Naive thymus-derived CD4-positive, alpha-beta T cell (primary cell): Measurements from ENCODE around the gene ATP10A. TPM values are rescaled to one million over a fixed set of nuclear protein-coding genes. Genes with fewer than 3 reads are reported as not detected.

ENCODE experiments used
- ATAC-seq: fragments of 150-1000 bp; cut with Tn5 transposase; 2 replicates; pipeline ENCODE4 v1.10.0; 2021; ENCODE audit warnings: mild to moderate bottlenecking, moderate library complexity
- CTCF ChIA-PET: fragments of 350-600 bp; sonication (Branson Sonifier 250); formaldehyde crosslinking; loops from one replicate; lab custom pipeline; 2021; ENCODE audit warnings: antibody characterized with exemption; lab: Charles Lee
- POLR2A ChIA-PET: fragments of 350-600 bp; sonication (Branson Sonifier 250); formaldehyde crosslinking; loops from one replicate; lab custom pipeline; 2021; ENCODE audit warnings: antibody characterized with exemption, inconsistent platforms; lab: Charles Lee
- DNase-seq, 9 donors: peaks; one replicate each; pipeline versions ENCODE4 v3.0.0 to v3.0.0-alpha.2; 2020 to 2022; ENCODE audit warnings: mixed read lengths in 1 of 9
- H3K27ac ChIP-seq: one replicate; pipeline ENCODE4 v1.7.0; 2013; ENCODE audit warnings: mild to moderate bottlenecking, low read depth, low read length, moderate library complexity
- H3K27me3 ChIP-seq, 2 donors: one replicate each; pipeline ENCODE4 v1.7.0; 2013; ENCODE audit warnings: low read length in 2 of 2, mild to moderate bottlenecking in 2 of 2, moderate library complexity in 2 of 2; ENCODE audit not compliant: control insufficient read depth in 2 of 2, insufficient read depth in 2 of 2
- H3K36me3 ChIP-seq, 3 experiments: 1 replicate in 2 of 3; 2 replicates in 1 of 3; pipeline ENCODE4 v1.7.0; 2013; ENCODE audit warnings: low read length in 3 of 3, mild to moderate bottlenecking in 3 of 3, moderate library complexity in 1 of 3; ENCODE audit not compliant: insufficient read depth in 3 of 3, control insufficient read depth in 2 of 3
- H3K4me1 ChIP-seq, 2 donors: one replicate each; pipeline ENCODE4 v1.7.0; 2013; ENCODE audit warnings: low read length in 2 of 2, mild to moderate bottlenecking in 2 of 2, moderate library complexity in 1 of 2; ENCODE audit not compliant: control insufficient read depth in 2 of 2, insufficient read depth in 2 of 2
- H3K4me3 ChIP-seq: 2 replicates; pipeline ENCODE4 v1.7.0; 2013; ENCODE audit warnings: mild to moderate bottlenecking, low read length
- H3K9me3 ChIP-seq, 3 experiments: 1 replicate in 2 of 3; 2 replicates in 1 of 3; pipeline ENCODE4 v1.7.0; 2013; ENCODE audit warnings: low read length in 3 of 3; ENCODE audit not compliant: control insufficient read depth in 2 of 3
- H3K27ac Mint-ChIP-seq, 9 donors: one replicate each; pipeline ENCODE4 v1.8.0; 2020 to 2022; ENCODE audit warnings: mixed read lengths in 9 of 9, mild to moderate bottlenecking in 8 of 9, moderate library complexity in 5 of 9, inconsistent platforms in 2 of 9
- H3K27me3 Mint-ChIP-seq, 5 donors: one replicate each; pipeline ENCODE4 v1.8.0; 2021 to 2022; ENCODE audit warnings: mixed read lengths in 5 of 5, mild to moderate bottlenecking in 1 of 5
- H3K36me3 Mint-ChIP-seq, 5 donors: one replicate each; pipeline ENCODE4 v1.8.0; 2020 to 2022; ENCODE audit warnings: mixed read lengths in 5 of 5, mild to moderate bottlenecking in 3 of 5, inconsistent platforms in 1 of 5
- H3K4me1 Mint-ChIP-seq, 7 donors: one replicate each; pipeline ENCODE4 v1.8.0; 2020 to 2022; ENCODE audit warnings: mixed read lengths in 7 of 7, mild to moderate bottlenecking in 3 of 7, inconsistent platforms in 1 of 7
- H3K4me3 Mint-ChIP-seq, 10 donors: one replicate each; pipeline ENCODE4 v1.8.0; 2020 to 2022; ENCODE audit warnings: mild to moderate bottlenecking in 10 of 10, mixed read lengths in 10 of 10, moderate library complexity in 6 of 10, inconsistent platforms in 2 of 10
- H3K9me3 Mint-ChIP-seq, 11 donors: one replicate each; pipeline ENCODE4 v1.8.0; 2020 to 2022; ENCODE audit warnings: mixed read lengths in 11 of 11, mild to moderate bottlenecking in 4 of 11, inconsistent platforms in 1 of 11, moderate library complexity in 1 of 11
- intact Hi-C, 2 donors: fragments of 100-400 bp; cut with micrococcal nuclease; formaldehyde crosslinking; loops; one replicate each; pipeline ENCODE4 v1.15.1; 2023
- polyA plus RNA-seq, 2 donors: library from polyadenylated mRNA; unstranded; fragments of 300-500 nt; fragmentation: Illumina TruSeq; gene quantifications; one replicate each; pipeline ENCODE4 v1.2.3, GENCODE V29; 2021
- total RNA-seq, 6 experiments: library from RNA in 5 of 6; stranded (reverse) in 5 of 6; gene quantifications; 1 replicate in 5 of 6; 2 replicates in 1 of 6; pipeline ENCODE4 v1.2.3 and lab custom pipeline; 2021 to 2026

The ATP10A gene
- total and polyA plus RNA-seq, 7 experiments from 2014 or later: 7.2 to 86.4 (median 57.6) TPM

DNA sequence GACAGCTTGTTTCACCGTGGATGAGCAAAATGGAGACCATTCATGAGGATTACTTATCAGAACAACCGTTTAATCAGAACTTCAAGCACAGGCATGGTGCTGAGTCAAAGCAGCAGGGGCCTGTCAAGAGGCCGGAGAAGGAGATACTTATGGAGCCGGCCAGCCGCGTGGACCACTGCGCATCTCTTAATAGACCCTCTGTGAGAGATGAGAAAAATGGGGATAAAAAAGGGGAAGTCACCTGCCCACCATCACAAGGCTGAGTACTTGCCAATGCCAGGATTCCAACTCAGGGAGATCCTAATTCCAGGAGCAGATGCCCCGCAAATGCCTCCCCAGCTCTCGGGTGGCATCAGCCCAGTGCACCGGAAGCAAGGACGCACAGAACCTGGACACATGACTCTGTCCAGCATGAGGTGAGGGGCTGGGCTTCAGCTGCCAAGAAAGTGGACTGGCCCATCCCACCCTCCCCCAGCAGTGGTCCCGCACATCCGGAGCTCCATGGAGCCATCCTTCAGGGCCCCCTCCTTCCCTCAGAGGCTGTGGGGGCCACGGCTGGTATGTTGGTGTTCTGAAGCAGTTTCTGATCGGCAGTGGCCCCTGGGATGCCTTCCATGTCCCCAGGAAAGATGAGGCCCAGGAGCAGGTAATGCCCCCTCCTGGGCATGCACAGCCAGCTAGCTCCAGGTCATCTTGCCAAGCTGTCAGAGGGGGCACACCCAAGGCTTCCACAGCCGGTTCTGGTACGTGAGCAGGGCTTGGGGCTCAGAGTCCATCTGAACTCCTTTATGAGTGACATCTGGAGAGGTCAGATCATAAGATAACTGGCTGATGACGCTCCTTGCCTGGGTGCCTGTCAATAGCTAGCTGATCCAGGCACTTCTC lies 143.8 kb downstream of the ATP10A start:
- POLR2A ChIA-PET: no interaction called here
- no peak for ATAC-seq
- Mint-ChIP-seq H3K36me3 (peaks cover 2 to 42% (median 11%) of the 10 kb centered on the region in 5 donors), H3K4me3 (no peak overlapping the region), H3K27me3 (no peaks in the 10 kb centered on the region), H3K4me1 (no peaks in the 10 kb centered on the region), H3K27ac (peak overlapping the region in 2 of 9 donors; percentile 23 to 39), H3K9me3 (peaks cover 0 to 3% (median 0%) of the 10 kb centered on the region in 11 donors)
- no peak overlapping the region for H3K27ac ChIP-seq
- no peaks in the 10 kb centered on the region for H3K9me3 ChIP-seq
- H3K4me3 ChIP-seq: no peak overlapping the region
- H3K36me3 ChIP-seq: peaks cover 0 to 70% (median 6%) of the 10 kb centered on the region in 3 experiments
- DNase-seq: no peak
- no peaks in the 10 kb centered on the region for H3K27me3 ChIP-seq
- intact Hi-C loops: no loop called here
- H3K4me1 ChIP-seq: no peaks in the 10 kb centered on the region
- CTCF ChIA-PET: interaction anchor here (0.6 kb wide), 1 partner anchor 215 kb away, joined by 3 read pairs; no protein-coding TSS in a partner anchor

DNA sequence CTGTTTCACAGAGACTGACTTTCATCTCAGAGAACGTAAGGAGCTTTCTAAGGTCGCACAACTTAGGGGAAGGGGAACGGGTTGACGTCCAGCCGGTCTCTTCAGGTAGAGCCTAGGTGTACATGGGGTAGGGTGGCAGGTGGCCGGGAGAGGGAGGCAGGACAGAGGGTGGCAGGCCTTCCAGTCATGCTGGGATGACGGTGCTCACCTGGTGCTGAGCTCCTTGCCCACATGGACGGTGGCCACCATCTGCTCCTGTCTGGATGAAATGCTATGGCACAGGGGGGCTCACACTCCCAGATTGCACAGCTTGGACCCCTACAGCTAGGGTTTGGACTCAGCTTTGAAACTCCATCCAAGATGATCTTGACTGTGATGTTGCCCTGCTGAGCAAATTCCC lies 144.5 kb downstream of the ATP10A start:
- no peak overlapping the region for H3K4me3 Mint-ChIP-seq
- no peak overlapping the region for H3K27ac Mint-ChIP-seq
- CTCF ChIA-PET: interaction anchor here (0.6 kb wide), 1 partner anchor 216 kb away, joined by 3 read pairs; no protein-coding TSS in a partner anchor
- no peak for ATAC-seq
- intact Hi-C loops: no loop called here
- no peaks in the 10 kb centered on the region for H3K27me3 Mint-ChIP-seq
- Histone ChIP-seq H3K27ac (no peak overlapping the region), H3K27me3 (no peaks in the 10 kb centered on the region), H3K36me3 (peaks cover 0 to 73% (median 6%) of the 10 kb centered on the region in 3 experiments), H3K4me1 (no peaks in the 10 kb centered on the region), H3K4me3 (no peak overlapping the region), H3K9me3 (no peaks in the 10 kb centered on the region)
- POLR2A ChIA-PET: no interaction called here
- H3K4me1 Mint-ChIP-seq: no peaks in the 10 kb centered on the region
- H3K36me3 Mint-ChIP-seq: peaks cover 2 to 44% (median 11%) of the 10 kb centered on the region in 5 donors
- peaks cover 0 to 3% (median 0%) of the 10 kb centered on the region in 11 donors for H3K9me3 Mint-ChIP-seq
- no peak for DNase-seq

DNA sequence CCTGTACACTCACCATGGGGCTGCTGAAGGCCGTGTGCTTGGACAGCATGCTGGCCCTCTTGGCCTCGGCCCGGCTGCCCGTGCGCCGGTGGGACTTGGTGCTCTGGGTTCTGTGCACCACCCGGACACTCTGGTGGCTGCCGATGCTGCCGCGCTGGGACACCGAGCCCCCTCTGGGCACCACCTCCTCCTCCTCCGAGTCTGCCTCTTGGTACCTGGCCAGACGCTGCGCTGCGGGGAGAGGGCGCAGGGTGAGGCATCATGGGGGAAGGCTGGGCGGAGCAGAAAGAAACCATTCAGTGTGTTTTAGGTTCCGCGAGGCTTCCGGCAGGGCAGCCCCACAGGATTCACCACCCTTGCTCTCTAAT lies 145.0 kb downstream of the ATP10A start:
- no peaks in the 10 kb centered on the region for H3K4me1 Mint-ChIP-seq
- ATAC-seq: no peak
- no peaks in the 10 kb centered on the region for H3K27me3 Mint-ChIP-seq
- peaks cover 0 to 2% (median 0%) of the 10 kb centered on the region in 11 donors for H3K9me3 Mint-ChIP-seq
- no peaks in the 10 kb centered on the region for H3K4me1 ChIP-seq
- H3K4me3 Mint-ChIP-seq: no peak overlapping the region
- no peak overlapping the region for H3K27ac ChIP-seq
- peaks cover 0 to 78% (median 6%) of the 10 kb centered on the region in 3 experiments for H3K36me3 ChIP-seq
- intact Hi-C loops: no loop called here
- POLR2A ChIA-PET: no interaction called here
- peaks cover 2 to 44% (median 11%) of the 10 kb centered on the region in 5 donors for H3K36me3 Mint-ChIP-seq
- no peak overlapping the region for H3K27ac Mint-ChIP-seq
- CTCF ChIA-PET: no interaction called here
- H3K4me3 ChIP-seq: no peak overlapping the region
- H3K9me3 ChIP-seq: no peaks in the 10 kb centered on the region
- no peak for DNase-seq
- H3K27me3 ChIP-seq: no peaks in the 10 kb centered on the region

DNA sequence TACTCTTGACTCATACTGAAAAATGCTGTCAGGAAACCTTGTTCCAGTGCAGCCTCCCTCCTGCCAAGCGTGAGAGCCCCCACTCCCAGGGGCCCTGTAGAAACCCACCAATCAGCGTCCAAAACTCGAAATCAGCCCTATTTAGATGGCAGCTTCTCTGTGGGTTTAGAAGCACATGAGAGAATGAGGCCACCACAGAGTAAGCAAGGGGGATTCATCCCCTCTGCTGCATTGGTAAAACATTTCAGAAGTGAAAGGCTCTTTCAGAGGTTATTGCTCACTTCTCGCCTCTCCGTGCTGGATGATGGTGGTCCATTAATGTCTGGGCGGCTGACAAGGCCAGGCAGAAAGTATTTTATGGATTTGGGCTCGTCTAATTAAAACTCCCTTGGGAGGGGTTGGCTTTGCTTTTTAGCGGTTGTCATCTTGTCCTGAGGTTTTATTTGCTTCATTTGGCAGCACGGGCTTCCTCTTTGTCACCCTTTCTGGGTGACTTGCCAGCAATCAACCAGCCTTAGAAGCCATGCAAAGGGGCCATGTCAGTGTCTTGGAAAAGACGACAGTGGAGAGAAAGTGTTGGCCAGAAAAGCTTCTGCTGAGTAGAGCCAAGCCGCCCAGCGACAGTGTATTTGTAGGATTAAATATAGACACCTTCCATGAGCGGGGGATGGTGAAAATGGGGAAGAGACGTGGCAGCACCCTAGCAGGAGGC lies 145.5 kb downstream of the ATP10A start:
- Mint-ChIP-seq H3K4me1 (no peaks in the 10 kb centered on the region), H3K27me3 (no peaks in the 10 kb centered on the region), H3K9me3 (peaks cover 0 to 2% (median 0%) of the 10 kb centered on the region in 11 donors), H3K27ac (peak overlapping the region in 4 of 9 donors; percentile 23 to 65 (median 48)), H3K4me3 (no peak overlapping the region), H3K36me3 (peaks cover 2 to 41% (median 7%) of the 10 kb centered on the region in 5 donors)
- DNase-seq: no peak
- Histone ChIP-seq H3K9me3 (no peaks in the 10 kb centered on the region), H3K4me3 (no peak overlapping the region), H3K4me1 (no peaks in the 10 kb centered on the region), H3K27ac (no peak overlapping the region), H3K27me3 (no peaks in the 10 kb centered on the region), H3K36me3 (peaks cover 0 to 78% (median 6%) of the 10 kb centered on the region in 3 experiments)
- intact Hi-C loops: no loop called here
- no peak for ATAC-seq
- ChIA-PET POLR2A (no interaction called here), CTCF (no interaction called here)

DNA sequence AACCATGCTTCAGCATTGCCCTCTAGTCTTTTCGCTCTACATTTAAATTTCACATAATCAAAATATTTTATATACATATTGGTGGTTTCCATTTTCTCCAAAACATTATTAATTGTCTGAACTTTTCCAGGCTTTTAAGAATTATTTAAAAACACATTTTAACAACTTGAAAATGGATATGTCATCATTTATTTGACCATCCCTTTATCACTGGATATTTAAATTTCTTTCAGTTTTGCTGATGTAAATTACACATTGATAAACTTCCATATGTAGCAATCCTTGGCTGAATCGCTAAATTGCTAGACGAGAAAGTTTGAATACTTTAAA lies 146.0 kb downstream of the ATP10A start:
- Mint-ChIP-seq H3K36me3 (peaks cover 5 to 40% (median 6%) of the 10 kb centered on the region in 5 donors), H3K27me3 (no peaks in the 10 kb centered on the region), H3K9me3 (peaks cover 0 to 2% (median 0%) of the 10 kb centered on the region in 11 donors), H3K4me3 (no peak overlapping the region), H3K4me1 (no peaks in the 10 kb centered on the region), H3K27ac (peak overlapping the region in 3 of 9 donors; percentile 23 to 65 (median 59))
- Histone ChIP-seq H3K27me3 (no peaks in the 10 kb centered on the region), H3K4me1 (no peaks in the 10 kb centered on the region), H3K36me3 (peaks cover 0 to 74% (median 6%) of the 10 kb centered on the region in 3 experiments), H3K27ac (no peak overlapping the region), H3K9me3 (no peaks in the 10 kb centered on the region), H3K4me3 (no peak overlapping the region)
- DNase-seq: no peak
- POLR2A ChIA-PET: no interaction called here
- intact Hi-C loops: no loop called here
- no peak for ATAC-seq
- CTCF ChIA-PET: no interaction called here

DNA sequence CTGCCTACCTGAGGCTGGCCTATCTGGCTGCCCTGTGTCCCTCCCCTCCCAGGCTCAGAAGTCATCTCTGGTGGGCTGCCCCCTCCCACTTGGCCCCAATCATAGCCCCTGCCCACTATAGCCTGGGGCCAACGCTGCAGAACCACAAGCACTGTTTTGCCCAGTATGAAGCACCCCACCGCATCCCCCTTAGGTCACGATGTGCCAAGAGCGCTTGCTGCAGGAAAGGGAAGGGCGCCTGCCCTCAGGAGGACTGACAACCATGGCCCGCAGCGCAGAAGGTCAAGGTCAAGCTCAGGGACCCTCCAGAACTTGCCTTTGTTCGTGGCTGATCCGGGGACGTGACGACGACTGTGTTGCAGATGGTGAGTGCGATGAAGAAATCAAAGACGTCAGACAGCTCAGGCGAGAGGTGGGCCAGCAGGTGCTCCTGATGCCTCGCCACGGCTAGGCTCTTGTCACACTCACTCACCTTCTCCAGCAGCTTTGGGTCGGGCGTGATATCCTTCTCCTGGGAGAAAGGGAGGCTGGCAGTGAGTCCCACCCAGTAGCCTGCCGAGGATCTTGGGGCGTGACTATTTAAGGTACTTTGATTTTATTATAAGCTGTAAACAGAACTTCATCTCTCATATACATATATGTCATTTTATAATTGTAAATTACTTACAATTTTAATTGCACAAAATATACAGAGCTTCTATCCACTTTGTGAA lies 146.6 kb downstream of the ATP10A start:
- ATAC-seq: no peak
- no peaks in the 10 kb centered on the region for H3K4me1 Mint-ChIP-seq
- Histone ChIP-seq H3K4me1 (no peaks in the 10 kb centered on the region), H3K36me3 (peaks cover 0 to 69% (median 7%) of the 10 kb centered on the region in 3 experiments), H3K4me3 (no peak overlapping the region), H3K9me3 (no peaks in the 10 kb centered on the region), H3K27me3 (no peaks in the 10 kb centered on the region), H3K27ac (no peak overlapping the region)
- peak overlapping the region in 1 of 9 donors; percentile 51 for H3K27ac Mint-ChIP-seq
- no peaks in the 10 kb centered on the region for H3K27me3 Mint-ChIP-seq
- H3K4me3 Mint-ChIP-seq: no peak overlapping the region
- peaks cover 0 to 40% (median 3%) of the 10 kb centered on the region in 5 donors for H3K36me3 Mint-ChIP-seq
- DNase-seq: no peak
- peaks cover 0 to 2% (median 0%) of the 10 kb centered on the region in 11 donors for H3K9me3 Mint-ChIP-seq
- ChIA-PET POLR2A (no interaction called here), CTCF (no interaction called here)
- intact Hi-C loops: no loop called here
